Endothelial cell of umbilical vein (primary cell): ENCODE measurements around the gene MT2A. TPM values are rescaled to one million over a fixed set of nuclear protein-coding genes. Genes with fewer than 3 reads are reported as not detected.

ENCODE experiments used
- BruUV-seq: library from RNA; stranded (reverse); fragments of 400-500 nt; replicated peaks from 2 replicates; lab custom pipeline; 2021; lab: Mats Ljungman, UMichigan
- CTCF ChIA-PET: fragments of 300-600, 350-600 bp; sonication (Branson Sonifier 250); formaldehyde crosslinking; loops from one replicate; lab custom pipeline; 2021; ENCODE audit warnings: antibody characterized with exemption, inconsistent platforms; lab: Charles Lee
- POLR2A ChIA-PET: fragments of 300-600, 350-600 bp; sonication (Branson Sonifier 250); formaldehyde crosslinking; loops from one replicate; lab custom pipeline; 2021; ENCODE audit warnings: antibody characterized with exemption, inconsistent platforms; lab: Charles Lee
- DNase-seq: peaks from one replicate; pipeline ENCODE4 v3.0.0-alpha.2; 2011; ENCODE audit warnings: low read depth, low spot score
- FAIRE-seq: peaks from 2 replicates; lab custom pipeline; 2011; peaks lifted over from hg19 to GRCh38; lab: Jason Lieb, UNC
- H2AFZ ChIP-seq: 2 replicates; pipeline ENCODE4 v1.6.0; 2012; ENCODE audit warnings: low read depth, low read length, control low read depth, inconsistent platforms
- H3K27ac ChIP-seq: 2 replicates; pipeline ENCODE4 v1.5.1; 2011; ENCODE audit warnings: low read depth, mild to moderate bottlenecking, control low read depth, low read length, moderate library complexity; ENCODE audit not compliant: insufficient read depth
- H3K27me3 ChIP-seq, 2 experiments: 2 replicates each; pipeline versions ENCODE4 v1.6.0 to v1.6.1; 2011; ENCODE audit warnings: low read length in 2 of 2, mixed read lengths in 1 of 2; ENCODE audit not compliant: control insufficient read depth in 2 of 2, insufficient read depth in 2 of 2
- H3K36me3 ChIP-seq, 2 experiments: 2 replicates in 1 of 2; 3 replicates in 1 of 2; pipeline ENCODE4 v1.5.1; 2011; ENCODE audit warnings: low read length in 2 of 2, mild to moderate bottlenecking in 1 of 2, moderate library complexity in 1 of 2; ENCODE audit not compliant: control insufficient read depth in 2 of 2, insufficient read depth in 2 of 2; ENCODE audit errors: extremely low read depth in 1 of 2
- H3K4me1 ChIP-seq: 3 replicates; pipeline ENCODE4 v1.5.1; 2011; ENCODE audit warnings: mild to moderate bottlenecking, low read length; ENCODE audit not compliant: control insufficient read depth, insufficient read depth; ENCODE audit errors: extremely low read depth
- H3K4me2 ChIP-seq: 2 replicates; pipeline ENCODE4 v1.6.1; 2011; ENCODE audit warnings: low read length, control low read depth, mixed read lengths; ENCODE audit not compliant: insufficient read depth
- H3K4me3 ChIP-seq, 3 experiments: fragments of 200-600 bp in 1 of 3; sonication (generic), shearing (Covaris generic) in 1 of 3; replicated peaks in 1 of 3; 2 replicates each; pipeline ENCODE4 v1.5.1; 2011 to 2016; ENCODE audit warnings: control low read depth in 3 of 3, low read length in 3 of 3, mild to moderate bottlenecking in 2 of 3, inconsistent platforms in 1 of 3, low read depth in 1 of 3, moderate library complexity in 1 of 3; ENCODE audit not compliant: insufficient read depth in 1 of 3
- H3K79me2 ChIP-seq: 2 replicates; pipeline ENCODE4 v1.6.0; 2012; ENCODE audit warnings: low read length, inconsistent platforms; ENCODE audit not compliant: control insufficient read depth, insufficient read depth
- H3K9ac ChIP-seq: replicated peaks from 2 replicates; pipeline ENCODE3; 2011; ENCODE audit warnings: low read length, control low read depth; ENCODE audit not compliant: insufficient read depth; ENCODE audit errors: extremely low read depth
- H3K9me1 ChIP-seq: replicated peaks from 3 replicates; pipeline ENCODE4 v1.6.0; 2011; ENCODE audit warnings: mild to moderate bottlenecking, low read length; ENCODE audit not compliant: control insufficient read depth, insufficient read depth; ENCODE audit errors: extremely low read depth
- H3K9me3 ChIP-seq: replicated peaks from 2 replicates; pipeline ENCODE4 v1.5.1; 2012; ENCODE audit warnings: low read length, inconsistent platforms; ENCODE audit not compliant: control insufficient read depth, insufficient read depth
- H4K20me1 ChIP-seq: replicated peaks from 2 replicates; pipeline ENCODE3; 2011; ENCODE audit warnings: mild to moderate bottlenecking, low read length; ENCODE audit not compliant: control insufficient read depth, insufficient read depth; ENCODE audit errors: extremely low read depth
- CTCF ChIP-seq, 2 donors: IDR thresholded peaks; 1 replicate in 1 of 2; 2 replicates in 1 of 2; pipeline ENCODE4 v1.5.1; 2011; ENCODE audit warnings: low read length in 2 of 2, mild to moderate bottlenecking in 2 of 2, moderate library complexity in 2 of 2, control low read depth in 1 of 2, inconsistent platforms in 1 of 2, low read depth in 1 of 2; ENCODE audit not compliant: insufficient read depth in 1 of 2; ENCODE audit errors: extremely low read depth in 1 of 2
- EZH2 ChIP-seq: IDR thresholded peaks from 2 replicates; pipeline ENCODE4 v1.6.1; 2012; ENCODE audit warnings: borderline replicate concordance, low read depth, mild to moderate bottlenecking, moderate library complexity, low read length, inconsistent platforms; ENCODE audit not compliant: severe bottlenecking
- FOS ChIP-seq: IDR thresholded peaks from 2 replicates; pipeline ENCODE4 v1.6.1; 2011; ENCODE audit warnings: mild to moderate bottlenecking, low read length, moderate library complexity, borderline replicate concordance; ENCODE audit not compliant: insufficient read depth
- GATA2 ChIP-seq: IDR thresholded peaks from 2 replicates; pipeline ENCODE4 v1.7.0; 2011; ENCODE audit warnings: low read depth, mild to moderate bottlenecking, moderate library complexity, mixed read lengths, low read length; ENCODE audit not compliant: insufficient read length, insufficient read depth
- JUN ChIP-seq: IDR thresholded peaks from 2 replicates; pipeline ENCODE4 v1.6.1; 2011; ENCODE audit warnings: borderline replicate concordance, low read depth; ENCODE audit not compliant: insufficient read length, insufficient read depth
- MAX ChIP-seq: IDR thresholded peaks from 2 replicates; pipeline ENCODE4 v1.6.1; 2011; ENCODE audit not compliant: insufficient read depth, insufficient read length
- MYC ChIP-seq: IDR thresholded peaks from one replicate; pipeline ENCODE4 v1.6.1; 2011; ENCODE audit warnings: mild to moderate bottlenecking, low read depth, low read length
- POLR2A ChIP-seq: IDR thresholded peaks from 2 replicates; pipeline ENCODE4 v1.6.1; 2012; ENCODE audit warnings: low read depth, mild to moderate bottlenecking, control low read depth, low read length
- POLR2AphosphoS5 ChIP-seq: IDR thresholded peaks from 2 replicates; pipeline ENCODE4 v1.6.1; 2012; ENCODE audit warnings: low read depth, mild to moderate bottlenecking, control low read depth, low read length, moderate library complexity; ENCODE audit not compliant: insufficient read depth
- dilution Hi-C: fragments of 300-500 bp; cut with MboI; formaldehyde crosslinking; loops from one replicate; pipeline ENCODE4 v1.15.0; 2019; ENCODE audit warnings: low sequenced_read_pairs; ENCODE audit not compliant: extremely low pct_ligation_motif_present
- intact Hi-C: fragments of 100-400 bp; cut with micrococcal nuclease; formaldehyde crosslinking; loops from one replicate; pipeline ENCODE4 v1.10.0; 2022
- polyA plus RNA-seq, 4 experiments: library from polyadenylated mRNA; depleted of rRNA in 3 of 4; stranded (reverse) in 3 of 4; unstranded in 1 of 4; fragments of >200 nt; gene quantifications; 2 replicates each; pipeline versions ENCODE4 v1.2.1 to v1.2.3, GENCODE V29; 2011 to 2012; ENCODE audit warnings: missing spikeins in 1 of 4
- total RNA-seq: library from RNA; stranded (reverse); gene quantifications from 2 replicates; pipeline ENCODE4 v1.2.3, GENCODE V29; 2021

Gene MT2A
- total and polyA plus RNA-seq, 2 donors (not counting 3 experiments of a cell fraction or from before 2014, with no cell fraction given), result 276 to 1,337 TPM

GRCh38 chr16:56631832-56632155, 23.4 kb downstream of the MT2A start:
- ChIA-PET POLR2A (no interaction called here), CTCF (interaction anchor here (1.0 to 2.5 kb wide), 3 partner anchors 28 to 39 kb away, joined by 3 to 14 read pairs (median 6); no protein-coding TSS in a partner anchor)
- Histone ChIP-seq H3K27me3 (peaks cover 25 to 28% of the 10 kb centered on the region in 2 experiments), H3K4me2 (peak overlapping the region; percentile 83), H3K9me3 (no peaks in the 10 kb centered on the region), H3K79me2 (no peaks in the 10 kb centered on the region), H3K27ac (no peak overlapping the region), H3K36me3 (no peaks in the 10 kb centered on the region), H3K4me1 (peaks cover 20% of the 10 kb centered on the region), H4K20me1 (no peaks in the 10 kb centered on the region), H3K9me1 (no peaks in the 10 kb centered on the region), H3K9ac (no peak overlapping the region), H2AFZ (peak overlapping the region; percentile 61), H3K4me3 (peak overlapping the region in 2 of 3 experiments; percentile 2 to 42)
- no peak for DNase-seq
- TF ChIP-seq GATA2 (no peak), MYC (no peak), FOS (no peak), MAX (no peak), EZH2 (no peak), POLR2A (no peak)
- intact Hi-C loops (no loop called here), dilution Hi-C loops (no loop called here)
- FAIRE-seq, result no peak
- BruUV-seq, result no TSS peak

DNA sequence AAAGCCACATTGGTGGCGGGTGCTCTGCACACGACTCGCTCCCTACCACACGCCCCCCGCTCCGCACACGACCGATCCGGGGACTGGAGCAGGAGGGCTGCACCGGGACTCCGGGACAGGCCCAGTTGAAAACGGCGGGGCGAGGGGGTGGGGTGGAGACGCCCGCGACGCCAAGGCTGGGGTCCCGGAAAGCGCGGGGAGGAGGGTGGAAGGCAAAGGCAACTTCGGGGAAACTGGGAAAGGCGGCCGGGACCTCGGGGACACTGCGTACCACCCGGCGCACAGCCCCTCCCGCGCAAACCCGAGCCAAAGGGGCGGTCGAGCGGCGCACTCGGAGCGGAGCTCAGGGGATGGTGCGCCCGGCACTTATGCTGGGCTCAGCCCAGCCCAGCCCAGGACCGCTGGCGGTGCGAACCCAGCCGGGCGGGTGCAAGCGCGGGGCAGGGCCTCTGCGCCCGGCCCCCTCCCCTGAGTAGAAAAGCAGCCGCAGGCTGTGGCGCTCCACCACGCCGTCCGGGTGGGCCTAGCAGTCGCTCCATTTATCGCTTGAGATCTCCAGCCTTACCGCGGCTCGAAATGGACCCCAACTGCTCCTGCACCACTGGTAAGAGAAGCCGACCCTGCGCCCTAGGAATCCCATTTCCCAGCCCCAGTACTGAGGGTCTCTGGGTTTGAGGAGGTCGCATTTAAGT, 23.9 kb downstream of the MT2A start, which contains the start of gene MT1M:
TSS of gene MT1M (plus strand) at position 504 of the 692 bp plus-strand sequence. CDS start at position 577, 73 bp downstream.
- Histone ChIP-seq H3K4me3 (peak within 1 kb of the TSS; percentile 25 to 42 (median 31)), H3K27ac (no peak within 1 kb of the TSS), H3K9ac (peak within 1 kb of the TSS; percentile 2), H2AFZ (peak within 1 kb of the TSS; percentile 61), H3K27me3 (peaks cover 28 to 32% of the 10 kb centered on the region in 2 experiments), H3K79me2 (no peaks in the 10 kb centered on the region), H4K20me1 (no peaks in the 10 kb centered on the region), H3K4me1 (peaks cover 16% of the 10 kb centered on the region), H3K9me1 (no peaks in the 10 kb centered on the region), H3K36me3 (no peaks in the 10 kb centered on the region), H3K4me2 (peak within 1 kb of the TSS; percentile 83), H3K9me3 (no peaks in the 10 kb centered on the region)
- FAIRE-seq (peak; percentile 52), DNase-seq (no peak)
- POLR2A ChIA-PET, result no interaction called here
- intact Hi-C loops (no loop called here), dilution Hi-C loops (no loop called here)
- no TSS peak for BruUV-seq
- CTCF ChIA-PET, result interaction anchor here (1.0 to 2.5 kb wide), 3 partner anchors 29 to 40 kb away, joined by 3 to 14 read pairs (median 6); no protein-coding TSS in a partner anchor
- TF ChIP-seq GATA2 (no peak), CTCF (IDR thresholded peaks at IDR 0.05; ENCODE audit: extremely low read depth in 1 of 2, insufficient read depth in 1 of 2, low read depth in 1 of 2, low read length in 2 of 2) (no peak), POLR2AphosphoS5 (no peak), JUN (no peak), FOS (no peak), POLR2A (no peak), MAX (no peak), EZH2 (no peak), MYC (no peak)
